ENCODE measurements around the gene CRIP1.

Gene CRIP1

DNA sequence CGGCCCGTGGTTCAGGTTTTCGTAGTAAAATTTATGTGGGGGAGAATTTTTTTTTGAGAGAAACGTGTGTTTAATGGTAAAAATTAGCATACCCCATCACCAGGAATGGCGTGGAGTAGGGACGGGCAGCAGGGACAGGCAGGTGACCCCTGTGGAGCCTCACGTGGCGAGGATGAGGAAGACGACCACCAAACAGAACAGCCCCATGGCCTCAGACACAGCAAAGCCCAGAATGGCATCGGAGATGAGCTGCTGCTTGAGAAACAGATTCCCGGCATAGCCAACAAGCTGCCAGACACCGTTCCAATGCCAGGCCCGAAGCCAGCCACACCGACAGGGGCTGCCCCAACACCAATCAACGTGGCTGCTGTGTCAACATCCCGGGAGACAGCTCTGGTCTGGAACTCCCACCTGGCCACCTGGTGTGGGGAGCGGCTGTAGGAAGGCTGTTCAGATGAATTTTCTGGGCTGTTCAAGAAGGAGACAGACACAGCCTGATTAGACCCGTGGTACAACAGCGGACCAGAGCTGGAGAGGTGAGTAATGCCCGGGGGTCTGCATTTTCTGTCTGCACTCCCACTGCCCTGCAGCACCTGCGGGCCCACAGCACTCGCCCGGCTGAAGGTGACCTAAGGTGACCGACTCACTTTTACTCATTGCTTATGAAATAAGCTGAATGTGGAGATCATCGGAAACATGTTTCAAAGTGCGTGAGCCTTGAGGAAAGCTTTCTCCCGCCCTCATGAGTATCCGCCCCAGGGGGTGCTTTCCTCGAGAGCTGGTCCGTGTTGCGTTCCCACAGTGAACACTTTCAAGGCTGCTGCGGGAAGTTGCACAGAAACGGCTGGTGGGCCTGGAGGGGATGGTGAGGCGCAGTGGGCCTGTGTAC is 50.2 kb downstream of the CRIP1 start:
- DNase-seq = no peak

GRCh38 chr14:105537580-105538474 is 51.1 kb downstream of the CRIP1 start:
- DNase-seq = peak; percentile 71

Data from stimulated activated CD4-positive, alpha-beta T cell treated with anti-CD3 and anti-CD28 coated beads, Interleukin-1b, Interleukin-23, amount 100 ng/mL, for 48 hours (primary cell).